MM.1S (cell line): ENCODE measurements around the gene NXN.

Experiments used
- EZH2 ChIP-seq: fragments of 300-600 bp; sonication (generic); optimal IDR thresholded peaks from 2 replicates; pipeline ENCODE3; 2017; ENCODE audit warnings: low read depth, mild to moderate bottlenecking, antibody characterized with exemption, low read length, mixed read lengths
- EZH2phosphoT487 ChIP-seq: fragments of 300-600 bp; sonication (generic); IDR thresholded peaks from 2 replicates; pipeline ENCODE4 v1.6.1; 2018; ENCODE audit warnings: antibody characterized with exemption, low read length
- TF ChIP-seq, protein P1 (sequence below): fragments of 300-600 bp; sonication (generic); IDR thresholded peaks from 2 replicates; pipeline ENCODE4 v1.5.1; 2016; ENCODE audit warnings: antibody characterized with exemption, low read length, mixed read lengths

GRCh38 chr17:902463-902862, 77.1 kb downstream of the NXN start:
- TF ChIP-seq, protein P1, sequence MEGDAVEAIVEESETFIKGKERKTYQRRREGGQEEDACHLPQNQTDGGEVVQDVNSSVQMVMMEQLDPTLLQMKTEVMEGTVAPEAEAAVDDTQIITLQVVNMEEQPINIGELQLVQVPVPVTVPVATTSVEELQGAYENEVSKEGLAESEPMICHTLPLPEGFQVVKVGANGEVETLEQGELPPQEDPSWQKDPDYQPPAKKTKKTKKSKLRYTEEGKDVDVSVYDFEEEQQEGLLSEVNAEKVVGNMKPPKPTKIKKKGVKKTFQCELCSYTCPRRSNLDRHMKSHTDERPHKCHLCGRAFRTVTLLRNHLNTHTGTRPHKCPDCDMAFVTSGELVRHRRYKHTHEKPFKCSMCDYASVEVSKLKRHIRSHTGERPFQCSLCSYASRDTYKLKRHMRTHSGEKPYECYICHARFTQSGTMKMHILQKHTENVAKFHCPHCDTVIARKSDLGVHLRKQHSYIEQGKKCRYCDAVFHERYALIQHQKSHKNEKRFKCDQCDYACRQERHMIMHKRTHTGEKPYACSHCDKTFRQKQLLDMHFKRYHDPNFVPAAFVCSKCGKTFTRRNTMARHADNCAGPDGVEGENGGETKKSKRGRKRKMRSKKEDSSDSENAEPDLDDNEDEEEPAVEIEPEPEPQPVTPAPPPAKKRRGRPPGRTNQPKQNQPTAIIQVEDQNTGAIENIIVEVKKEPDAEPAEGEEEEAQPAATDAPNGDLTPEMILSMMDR, result no peak
- TF ChIP-seq EZH2 (no peak), EZH2phosphoT487 (no peak)
